ENCODE results near the gene TFF3.

The TFF3 gene

GRCh38 chr21:42319376-42319775 is 4.2 kb upstream of the TFF3 start:
- H3K4me3 ChIP-seq (ENCODE audit: low read depth, low read length) = no peak overlapping the region
- TF ChIP-seq CTCF (IDR thresholded peaks at IDR 0.05; ENCODE audit: low read depth, low read length) = no peak

GRCh38 chr21:42317826-42318746 is 2.9 kb upstream of the TFF3 start:
- H3K4me3 ChIP-seq (ENCODE audit: low read depth, low read length) = no peak overlapping the region
- TF ChIP-seq CTCF (IDR thresholded peaks at IDR 0.05; ENCODE audit: low read depth, low read length) = no peak

GRCh38 chr21:42317341-42317741 is 2.1 kb upstream of the TFF3 start:
- H3K4me3 ChIP-seq (ENCODE audit: low read depth, low read length) = no peak overlapping the region
- TF ChIP-seq CTCF (IDR thresholded peaks at IDR 0.05; ENCODE audit: low read depth, low read length) = no peak

GRCh38 chr21:42316891-42317290 is 1.7 kb upstream of the TFF3 start:
- no peak for TF ChIP-seq CTCF (IDR thresholded peaks at IDR 0.05; ENCODE audit: low read depth, low read length)
- H3K4me3 ChIP-seq (ENCODE audit: low read depth, low read length) = no peak overlapping the region

GRCh38 chr21:42314616-42315295 is 453 bp downstream of the TFF3 start:
- no peak for TF ChIP-seq CTCF (IDR thresholded peaks at IDR 0.05; ENCODE audit: low read depth, low read length)
- H3K4me3 ChIP-seq (ENCODE audit: low read depth, low read length) = no peak overlapping the region

GRCh38 chr21:42313501-42313969 is 1.7 kb downstream of the TFF3 start:
- no peak for TF ChIP-seq CTCF (IDR thresholded peaks at IDR 0.05; ENCODE audit: low read depth, low read length)
- H3K4me3 ChIP-seq (ENCODE audit: low read depth, low read length) = no peak overlapping the region

GRCh38 chr21:42312626-42313104 is 2.5 kb downstream of the TFF3 start:
- no peak overlapping the region for H3K4me3 ChIP-seq (ENCODE audit: low read depth, low read length)

More at GRCh38 chr21:42312626-42313104, 2.5 kb downstream of the TFF3 start:
- TF ChIP-seq CTCF (IDR thresholded peaks at IDR 0.05; ENCODE audit: low read depth, low read length) = no peak
